Measurements from ENCODE around the gene SALL2. TPM values are rescaled to one million over a fixed set of nuclear protein-coding genes. Genes with fewer than 3 reads are reported as not detected.

Gene SALL2
- total RNA-seq, 2 donors from 2014 or later = 1.2 to 6.0 TPM

- Mint-ChIP-seq H3K27ac (no peak overlapping the region), H3K9me3 (no peaks in the 10 kb centered on the region), H3K4me3 (no peak overlapping the region), H3K36me3 (ENCODE audit: low read depth) (no peaks in the 10 kb centered on the region), H3K4me1 (no peaks in the 10 kb centered on the region), H3K27me3 (peaks cover 45% of the 10 kb centered on the region)
- ATAC-seq (replicated peaks) = no peak
These were observed 10.4 kb upstream of the SALL2 start for GRCh38 chr14:21536418-21537089.

- no peak for ATAC-seq (replicated peaks)
- no peaks in the 10 kb centered on the region for H3K36me3 Mint-ChIP-seq (ENCODE audit: low read depth)
These were observed 9.6 kb upstream of the SALL2 start for GRCh38 chr14:21535545-21536417.

GRCh38 chr14:21534576-21534975 lies 8.4 kb upstream of the SALL2 start:
- no peaks in the 10 kb centered on the region for H3K9me3 Mint-ChIP-seq
- no peak overlapping the region for H3K27ac Mint-ChIP-seq
- peaks cover 42% of the 10 kb centered on the region for H3K27me3 Mint-ChIP-seq
- H3K4me1 Mint-ChIP-seq = no peaks in the 10 kb centered on the region
- ATAC-seq (replicated peaks) = no peak
- H3K36me3 Mint-ChIP-seq (ENCODE audit: low read depth) = no peaks in the 10 kb centered on the region
- H3K4me3 Mint-ChIP-seq = no peak overlapping the region

More at GRCh38 chr14:21535545-21536417, 9.6 kb upstream of the SALL2 start:
- Mint-ChIP-seq H3K27ac (no peak overlapping the region), H3K4me1 (no peaks in the 10 kb centered on the region), H3K4me3 (no peak overlapping the region), H3K27me3 (peaks cover 45% of the 10 kb centered on the region), H3K9me3 (no peaks in the 10 kb centered on the region)

GRCh38 chr14:21533294-21533693 lies 7.1 kb upstream of the SALL2 start:
- H3K4me3 Mint-ChIP-seq = no peak overlapping the region
- no peaks in the 10 kb centered on the region for H3K36me3 Mint-ChIP-seq (ENCODE audit: low read depth)
- H3K27ac Mint-ChIP-seq = no peak overlapping the region
- ATAC-seq (replicated peaks) = no peak
- peaks cover 29% of the 10 kb centered on the region for H3K27me3 Mint-ChIP-seq
- no peaks in the 10 kb centered on the region for H3K4me1 Mint-ChIP-seq
- H3K9me3 Mint-ChIP-seq = no peaks in the 10 kb centered on the region

GRCh38 chr14:21529515-21529914 lies 3.4 kb upstream of the SALL2 start:
- H3K9me3 Mint-ChIP-seq = no peaks in the 10 kb centered on the region
- H3K4me1 Mint-ChIP-seq = peaks cover 5% of the 10 kb centered on the region
- ATAC-seq (replicated peaks) = no peak
- no peak overlapping the region for H3K27ac Mint-ChIP-seq
- no peak overlapping the region for H3K4me3 Mint-ChIP-seq
- no peaks in the 10 kb centered on the region for H3K36me3 Mint-ChIP-seq (ENCODE audit: low read depth)
- peaks cover 7% of the 10 kb centered on the region for H3K27me3 Mint-ChIP-seq

GRCh38 chr14:21528381-21529348 lies 2.5 kb upstream of the SALL2 start:
- no peak overlapping the region for H3K4me3 Mint-ChIP-seq
- no peaks in the 10 kb centered on the region for H3K9me3 Mint-ChIP-seq
- H3K36me3 Mint-ChIP-seq (ENCODE audit: low read depth) = no peaks in the 10 kb centered on the region
- H3K27me3 Mint-ChIP-seq = peaks cover 3% of the 10 kb centered on the region
- H3K27ac Mint-ChIP-seq = no peak overlapping the region
- ATAC-seq (replicated peaks) = no peak
- peaks cover 5% of the 10 kb centered on the region for H3K4me1 Mint-ChIP-seq

- Mint-ChIP-seq H3K4me1 (peaks cover 5% of the 10 kb centered on the region), H3K27me3 (peaks cover 3% of the 10 kb centered on the region), H3K27ac (no peak overlapping the region), H3K4me3 (peak overlapping the region; percentile 81), H3K36me3 (ENCODE audit: low read depth) (no peaks in the 10 kb centered on the region), H3K9me3 (no peaks in the 10 kb centered on the region)
- no peak for ATAC-seq (replicated peaks)
These were observed 1.2 kb upstream of the SALL2 start for GRCh38 chr14:21527318-21527679.

- no peaks in the 10 kb centered on the region for H3K9me3 Mint-ChIP-seq
- no peak for ATAC-seq (replicated peaks)
- H3K4me1 Mint-ChIP-seq = peaks cover 5% of the 10 kb centered on the region
- no peaks in the 10 kb centered on the region for H3K27me3 Mint-ChIP-seq
- no peak overlapping the region for H3K27ac Mint-ChIP-seq
- no peaks in the 10 kb centered on the region for H3K36me3 Mint-ChIP-seq (ENCODE audit: low read depth)
- peak overlapping the region; percentile 81 for H3K4me3 Mint-ChIP-seq
These were observed 649 bp upstream of the SALL2 start for GRCh38 chr14:21526672-21527317.

GRCh38 chr14:21525571-21525961 lies 580 bp downstream of the SALL2 start:
- Mint-ChIP-seq H3K4me3 (peak overlapping the region; percentile 81), H3K36me3 (ENCODE audit: low read depth) (no peaks in the 10 kb centered on the region), H3K27me3 (no peaks in the 10 kb centered on the region), H3K4me1 (peaks cover 5% of the 10 kb centered on the region), H3K27ac (peak overlapping the region; percentile 69), H3K9me3 (no peaks in the 10 kb centered on the region)
- ATAC-seq (replicated peaks) = peak; percentile 37

- Mint-ChIP-seq H3K27ac (peak overlapping the region; percentile 69), H3K9me3 (no peaks in the 10 kb centered on the region), H3K36me3 (ENCODE audit: low read depth) (no peaks in the 10 kb centered on the region), H3K4me1 (peaks cover 5% of the 10 kb centered on the region), H3K4me3 (peak overlapping the region; percentile 81), H3K27me3 (no peaks in the 10 kb centered on the region)
- ATAC-seq (replicated peaks) = no peak
These were observed 1.3 kb downstream of the SALL2 start for GRCh38 chr14:21524575-21525490.

- no peaks in the 10 kb centered on the region for H3K36me3 Mint-ChIP-seq (ENCODE audit: low read depth)
- H3K27ac Mint-ChIP-seq = no peak overlapping the region
- no peaks in the 10 kb centered on the region for H3K9me3 Mint-ChIP-seq
- H3K27me3 Mint-ChIP-seq = peaks cover 4% of the 10 kb centered on the region
- no peak overlapping the region for H3K4me3 Mint-ChIP-seq
- ATAC-seq (replicated peaks) = no peak
- peaks cover 5% of the 10 kb centered on the region for H3K4me1 Mint-ChIP-seq
These were observed 2.9 kb downstream of the SALL2 start for GRCh38 chr14:21523203-21523602.

- Mint-ChIP-seq H3K27me3 (peaks cover 4% of the 10 kb centered on the region), H3K9me3 (no peaks in the 10 kb centered on the region), H3K4me3 (no peak overlapping the region), H3K36me3 (ENCODE audit: low read depth) (no peaks in the 10 kb centered on the region), H3K4me1 (peaks cover 5% of the 10 kb centered on the region), H3K27ac (no peak overlapping the region)
- ATAC-seq (replicated peaks) = no peak
These were observed 4.6 kb downstream of the SALL2 start for GRCh38 chr14:21521501-21521900.

- no peak for ATAC-seq (replicated peaks)
- no peaks in the 10 kb centered on the region for H3K36me3 Mint-ChIP-seq (ENCODE audit: low read depth)
- no peak overlapping the region for H3K27ac Mint-ChIP-seq
- H3K4me3 Mint-ChIP-seq = no peak overlapping the region
- peaks cover 5% of the 10 kb centered on the region for H3K4me1 Mint-ChIP-seq
- no peaks in the 10 kb centered on the region for H3K9me3 Mint-ChIP-seq
- H3K27me3 Mint-ChIP-seq = peaks cover 8% of the 10 kb centered on the region
These were observed 5.4 kb downstream of the SALL2 start for GRCh38 chr14:21520767-21521166.

All from activated T-helper 17 cell treated with anti-CD3 and anti-CD28 coated beads, Interleukin-2, amount 50 U/mL, for 72 hours (primary cell).